Right lobe of liver (tissue), 6 donors: Measurements from ENCODE around the gene POLR2F. TPM values are rescaled to one million over a fixed set of nuclear protein-coding genes. Genes with fewer than 3 reads are reported as not detected.
A peak's percentile ranks its signal among the peaks of the same experiment; 100 is the strongest.
"Not testable (repeated sequence)": the region's sequence is repeated elsewhere in the genome, so short reads cannot be mapped to it uniquely, and the experiment has no call there.

Source experiments
- ATAC-seq, 4 donors: fragments of 200-7000 bp; cut with Tn5 transposase; one replicate each; pipeline ENCODE4 v1.9.1; 2020; ENCODE audit warnings: mild to moderate bottlenecking in 4 of 4, moderate library complexity in 4 of 4
- DNase-seq, 3 donors: peaks; one replicate each; pipeline ENCODE4 v3.0.0-alpha.2; 2020
- H3K27ac ChIP-seq, 3 donors: fragments of 200-600 bp; one replicate each; pipeline ENCODE4 v1.8.0; 2022
- H3K27me3 ChIP-seq, 2 donors: fragments of 200-600 bp; one replicate each; pipeline ENCODE4 v1.8.0; 2022
- H3K36me3 ChIP-seq, 4 donors: fragments of 200-600 bp; sonication (generic) in 1 of 4; one replicate each; pipeline versions ENCODE4 v1.5.1 to v1.8.0; 2017 to 2022; ENCODE audit warnings: control low read depth in 1 of 4
- H3K4me1 ChIP-seq, 4 donors: fragments of 200-600 bp; sonication (generic) in 1 of 4; one replicate each; pipeline versions ENCODE4 v1.5.1 to v1.8.0; 2017 to 2022; ENCODE audit warnings: control low read depth in 1 of 4
- H3K4me3 ChIP-seq, 3 donors: fragments of 200-600 bp; one replicate each; pipeline ENCODE4 v1.8.0; 2022
- H3K9me3 ChIP-seq, 4 donors: fragments of 200-600 bp; sonication (generic) in 1 of 4; one replicate each; pipeline versions ENCODE4 v1.5.1 to v1.8.0; 2017 to 2022; ENCODE audit warnings: control low read depth in 1 of 4
- POLR2A ChIP-seq: fragments of 450-650 bp; IDR thresholded peaks from one replicate; pipeline ENCODE4 v1.6.1; 2017; ENCODE audit warnings: antibody characterized with exemption, mild to moderate bottlenecking
- WGBS: methylation state at CpG from one replicate; pipeline ENCODE4 v1.1.6; 2018; ENCODE audit warnings: low coverage, low lambda C conversion rate; ENCODE audit not compliant: insufficient coverage; ENCODE audit errors: missing lambda C conversion rate; 5-methylcytosine and 5-hydroxymethylcytosine counted together
- intact Hi-C, 2 donors: fragments of 100-400 bp; cut with DNase I; formaldehyde crosslinking; loops; one replicate each; pipeline versions ENCODE4 v1.11.2 to v1.14.1; 2022
- total RNA-seq, 6 experiments: library from RNA; depleted of rRNA in 2 of 6; stranded (reverse); fragments of >200 nt in 2 of 6; fragmentation: NEBNext Ultra II Directional in 3 of 6; extraction: Animal tissue kit (Norgen Biotek cat#: 25700) in 3 of 6; gene quantifications; one replicate each; pipeline versions ENCODE4 v1.1.0 to v1.2.4, GENCODE V29; 2016 to 2023
- TF ChIP-seq, protein P1 (sequence below), 4 donors: fragments of 200-600 bp in 3 of 4; fragments of 450-650 bp in 1 of 4; IDR thresholded peaks; one replicate each; pipeline versions ENCODE4 v1.5.1 to v1.8.0; 2016 to 2022; ENCODE audit warnings: antibody characterized with exemption in 4 of 4, mild to moderate bottlenecking in 2 of 4
- donor health status: DM: no; HTN: yes; CAD: no.
- donor health status: DM: no; HTN: no; CAD: no.
- donor health status: DM: no; HTN: no; CAD: no.
- donor health status: DM: no; HTN: yes; CAD: no.
- donor health status: DM: no; HTN: yes; CAD: no.

Gene POLR2F
- total RNA-seq, 6 experiments from 2014 or later, result 42.4 to 60.5 (median 56.3) TPM

DNA sequence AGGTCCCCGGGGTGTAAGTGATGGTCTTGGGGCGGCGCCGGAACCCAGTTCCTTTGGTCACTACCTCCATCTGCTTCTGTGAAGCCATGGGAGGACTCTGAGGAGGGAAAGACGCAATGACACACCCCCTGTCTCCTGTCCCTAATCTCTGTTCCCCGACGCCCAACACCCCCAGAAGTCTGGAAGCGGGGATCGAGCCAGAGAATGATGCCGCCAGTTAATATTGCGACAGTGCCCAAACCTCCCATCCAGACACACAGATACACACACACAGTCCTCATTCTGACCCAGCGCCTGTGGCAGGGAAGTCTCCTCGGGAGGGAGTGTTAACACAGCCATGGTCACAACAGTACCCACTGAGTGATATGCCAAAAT, 450 bp upstream of the POLR2F start:
- H3K36me3 ChIP-seq, result peaks cover 0 to 13% (median 0%) of the 10 kb centered on the region in 4 donors
- intact Hi-C loops, result no loop called here
- H3K4me1 ChIP-seq, result peaks cover 0 to 47% (median 6%) of the 10 kb centered on the region in 4 donors
- H3K27me3 ChIP-seq, result no peaks in the 10 kb centered on the region
- DNase-seq (no peak), ATAC-seq (peak; percentile 55 to 73 (median 64))
- 0% methylated on average over 3 of the region's 13 CpGs for WGBS
- H3K27ac ChIP-seq, result peak overlapping the region in 2 of 3 donors; percentile 48 to 68
- peak overlapping the region; percentile 88 to 100 (median 96) for H3K4me3 ChIP-seq
- TF ChIP-seq, protein P1, sequence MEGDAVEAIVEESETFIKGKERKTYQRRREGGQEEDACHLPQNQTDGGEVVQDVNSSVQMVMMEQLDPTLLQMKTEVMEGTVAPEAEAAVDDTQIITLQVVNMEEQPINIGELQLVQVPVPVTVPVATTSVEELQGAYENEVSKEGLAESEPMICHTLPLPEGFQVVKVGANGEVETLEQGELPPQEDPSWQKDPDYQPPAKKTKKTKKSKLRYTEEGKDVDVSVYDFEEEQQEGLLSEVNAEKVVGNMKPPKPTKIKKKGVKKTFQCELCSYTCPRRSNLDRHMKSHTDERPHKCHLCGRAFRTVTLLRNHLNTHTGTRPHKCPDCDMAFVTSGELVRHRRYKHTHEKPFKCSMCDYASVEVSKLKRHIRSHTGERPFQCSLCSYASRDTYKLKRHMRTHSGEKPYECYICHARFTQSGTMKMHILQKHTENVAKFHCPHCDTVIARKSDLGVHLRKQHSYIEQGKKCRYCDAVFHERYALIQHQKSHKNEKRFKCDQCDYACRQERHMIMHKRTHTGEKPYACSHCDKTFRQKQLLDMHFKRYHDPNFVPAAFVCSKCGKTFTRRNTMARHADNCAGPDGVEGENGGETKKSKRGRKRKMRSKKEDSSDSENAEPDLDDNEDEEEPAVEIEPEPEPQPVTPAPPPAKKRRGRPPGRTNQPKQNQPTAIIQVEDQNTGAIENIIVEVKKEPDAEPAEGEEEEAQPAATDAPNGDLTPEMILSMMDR (IDR thresholded peaks at IDR 0.05), result no peak
- TF ChIP-seq POLR2A, result no peak
- no peaks in the 10 kb centered on the region for H3K9me3 ChIP-seq

DNA sequence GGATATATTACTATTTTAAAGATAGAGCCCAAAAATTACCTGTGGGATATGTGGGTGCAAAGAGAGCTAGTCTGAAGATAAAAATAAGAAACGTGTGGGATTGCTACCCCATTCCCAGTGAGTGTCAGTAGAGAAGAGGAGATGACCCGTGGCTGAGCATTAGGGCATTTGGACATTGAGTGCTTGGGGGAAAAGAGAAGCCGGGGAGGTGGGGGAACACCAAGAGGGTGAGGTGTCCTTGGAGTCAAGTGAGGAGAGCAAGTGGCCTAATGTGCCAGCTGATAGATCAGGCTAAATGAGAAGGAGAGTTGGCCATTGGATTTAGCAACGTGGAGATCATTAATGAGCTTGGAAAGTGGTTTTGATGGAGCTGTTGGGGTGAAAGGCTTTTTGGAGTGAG, 1.2 kb downstream of the POLR2F start:
- no peak for TF ChIP-seq POLR2A
- TF ChIP-seq, protein P1 (IDR thresholded peaks at IDR 0.05), result no peak
- peaks cover 0 to 47% (median 6%) of the 10 kb centered on the region in 4 donors for H3K4me1 ChIP-seq
- no peak overlapping the region for H3K27ac ChIP-seq
- H3K36me3 ChIP-seq, result peaks cover 0 to 29% (median 7%) of the 10 kb centered on the region in 4 donors
- ATAC-seq (no peak), DNase-seq (no peak)
- intact Hi-C loops, result no loop called here
- H3K4me3 ChIP-seq, result peak overlapping the region in 2 of 3 donors; percentile 88 to 96
- WGBS, result 53% methylated on average over 4 of the region's 4 CpGs
- H3K9me3 ChIP-seq, result no peaks in the 10 kb centered on the region
- H3K27me3 ChIP-seq, result no peaks in the 10 kb centered on the region

DNA sequence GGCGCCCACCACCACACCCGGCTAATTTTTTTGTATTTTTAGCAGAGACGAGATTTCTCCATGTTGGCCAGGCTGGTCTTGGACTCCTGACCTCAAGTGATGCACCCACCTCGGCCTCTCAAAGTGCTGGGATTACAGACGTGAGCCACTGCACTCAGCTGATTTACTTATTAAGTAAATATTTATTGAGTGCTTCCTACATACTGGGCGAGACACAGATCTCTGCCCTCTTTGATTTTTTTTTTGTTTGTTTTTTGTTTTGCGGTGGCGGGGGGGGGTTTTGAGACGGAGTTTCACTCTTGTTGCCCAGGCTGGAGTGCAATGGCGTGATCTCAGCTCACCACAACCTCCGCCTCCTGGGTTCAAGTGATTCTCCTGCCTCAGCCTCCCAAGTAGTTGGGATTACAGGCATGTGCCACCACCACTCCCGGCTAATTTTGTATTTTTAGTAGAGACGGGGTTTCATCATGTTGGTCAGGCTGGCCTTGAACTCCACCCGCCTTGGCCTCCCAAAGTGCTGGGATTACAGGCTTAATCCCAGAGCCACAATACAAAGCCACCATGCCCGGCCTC, 2.4 kb downstream of the POLR2F start:
- Histone ChIP-seq H3K36me3 (peaks cover 0 to 40% (median 11%) of the 10 kb centered on the region in 4 donors), H3K4me3 (peak overlapping the region in 1 of 3 donors; percentile 13), H3K4me1 (peaks cover 0 to 47% (median 6%) of the 10 kb centered on the region in 4 donors)
- intact Hi-C loops, H3K27me3 ChIP-seq, H3K27ac ChIP-seq, H3K9me3 ChIP-seq, DNase-seq: not testable (repeated sequence)
- WGBS, result 37% methylated on average over 15 of the region's 15 CpGs
- peak; percentile 16 to 49 (median 43) for ATAC-seq

DNA sequence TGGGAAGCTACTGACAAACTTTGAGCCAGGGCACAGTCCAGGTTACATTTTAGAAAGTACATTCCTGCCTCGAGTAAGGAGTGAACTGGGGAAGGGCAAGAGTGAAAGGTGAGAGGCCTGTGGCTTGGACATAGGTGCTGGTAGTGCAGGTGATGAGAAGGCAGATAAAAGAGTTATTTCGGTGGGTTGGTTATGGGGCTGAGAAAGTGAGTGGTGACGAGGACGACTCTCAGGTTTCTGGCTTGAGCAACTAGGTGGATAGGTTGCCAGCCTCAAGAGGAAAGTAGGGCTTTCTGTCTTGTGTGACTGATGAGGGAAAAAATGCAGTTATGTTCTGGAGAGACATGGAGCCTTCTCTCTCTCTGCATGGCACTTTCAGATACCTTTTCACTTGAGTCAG, 3.7 kb downstream of the POLR2F start:
- Histone ChIP-seq H3K36me3 (peaks cover 2 to 53% (median 18%) of the 10 kb centered on the region in 4 donors), H3K9me3 (no peaks in the 10 kb centered on the region), H3K4me3 (no peak overlapping the region), H3K4me1 (peaks cover 0 to 47% (median 6%) of the 10 kb centered on the region in 4 donors), H3K27me3 (no peaks in the 10 kb centered on the region), H3K27ac (peak overlapping the region in 1 of 3 donors; percentile 37)
- peak in 1 of 4 donors; percentile 17 for ATAC-seq
- TF ChIP-seq, protein P1 (IDR thresholded peaks at IDR 0.05), result no peak
- no peak for TF ChIP-seq POLR2A
- WGBS, result 39% methylated on average over 4 of the region's 4 CpGs
- intact Hi-C loops, result no loop called here
- DNase-seq, result no peak

DNA sequence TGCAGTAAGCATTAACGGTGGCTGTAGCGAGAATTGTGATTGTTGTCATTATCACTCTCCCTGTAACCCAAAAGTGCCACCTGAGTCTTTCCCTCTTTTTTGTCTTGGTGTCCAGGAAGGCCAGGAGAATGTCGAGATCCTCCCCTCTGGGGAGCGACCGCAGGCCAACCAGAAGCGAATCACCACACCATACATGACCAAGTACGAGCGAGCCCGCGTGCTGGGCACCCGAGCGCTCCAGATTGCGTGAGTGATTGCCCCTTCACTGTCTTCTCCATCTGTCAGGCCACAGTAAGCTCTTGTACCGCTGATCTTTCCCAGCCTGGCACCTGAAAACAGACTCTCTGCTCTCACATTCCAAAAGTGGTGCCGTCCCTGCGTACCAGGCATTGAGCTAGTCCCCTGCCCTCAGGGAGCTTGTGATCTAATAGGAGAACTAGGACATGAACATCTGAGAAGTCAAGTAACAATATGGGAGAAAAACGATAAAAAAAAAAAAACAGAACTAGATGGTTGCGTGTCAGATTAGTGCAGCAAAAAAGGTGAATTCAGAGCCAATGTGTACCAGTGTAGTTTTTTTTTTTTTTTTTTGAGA, 5.8 kb downstream of the POLR2F start:
- TF ChIP-seq, protein P1 (IDR thresholded peaks at IDR 0.05), result no peak
- TF ChIP-seq POLR2A, result no peak
- ATAC-seq, result no peak
- H3K4me3 ChIP-seq, result no peak overlapping the region
- intact Hi-C loops, result no loop called here
- no peaks in the 10 kb centered on the region for H3K9me3 ChIP-seq
- no peaks in the 10 kb centered on the region for H3K27me3 ChIP-seq
- peaks cover 3 to 71% (median 21%) of the 10 kb centered on the region in 4 donors for H3K36me3 ChIP-seq
- 93% methylated on average over 6 of the region's 18 CpGs for WGBS
- peaks cover 0 to 34% (median 6%) of the 10 kb centered on the region in 4 donors for H3K4me1 ChIP-seq
- DNase-seq, result no peak
- no peak overlapping the region for H3K27ac ChIP-seq
